ENCODE data around the gene SIGMAR1. TPM values are rescaled to one million over a fixed set of nuclear protein-coding genes. Genes with fewer than 3 reads are reported as not detected.
A peak's percentile ranks its signal among the peaks of the same experiment; 100 is the strongest.

Gene SIGMAR1
- total and polyA plus RNA-seq, 2 of the 8 experiments (the other 6 are each of a cell fraction or from before 2014, with no cell fraction given), result 84.2 to 134 TPM

DNA sequence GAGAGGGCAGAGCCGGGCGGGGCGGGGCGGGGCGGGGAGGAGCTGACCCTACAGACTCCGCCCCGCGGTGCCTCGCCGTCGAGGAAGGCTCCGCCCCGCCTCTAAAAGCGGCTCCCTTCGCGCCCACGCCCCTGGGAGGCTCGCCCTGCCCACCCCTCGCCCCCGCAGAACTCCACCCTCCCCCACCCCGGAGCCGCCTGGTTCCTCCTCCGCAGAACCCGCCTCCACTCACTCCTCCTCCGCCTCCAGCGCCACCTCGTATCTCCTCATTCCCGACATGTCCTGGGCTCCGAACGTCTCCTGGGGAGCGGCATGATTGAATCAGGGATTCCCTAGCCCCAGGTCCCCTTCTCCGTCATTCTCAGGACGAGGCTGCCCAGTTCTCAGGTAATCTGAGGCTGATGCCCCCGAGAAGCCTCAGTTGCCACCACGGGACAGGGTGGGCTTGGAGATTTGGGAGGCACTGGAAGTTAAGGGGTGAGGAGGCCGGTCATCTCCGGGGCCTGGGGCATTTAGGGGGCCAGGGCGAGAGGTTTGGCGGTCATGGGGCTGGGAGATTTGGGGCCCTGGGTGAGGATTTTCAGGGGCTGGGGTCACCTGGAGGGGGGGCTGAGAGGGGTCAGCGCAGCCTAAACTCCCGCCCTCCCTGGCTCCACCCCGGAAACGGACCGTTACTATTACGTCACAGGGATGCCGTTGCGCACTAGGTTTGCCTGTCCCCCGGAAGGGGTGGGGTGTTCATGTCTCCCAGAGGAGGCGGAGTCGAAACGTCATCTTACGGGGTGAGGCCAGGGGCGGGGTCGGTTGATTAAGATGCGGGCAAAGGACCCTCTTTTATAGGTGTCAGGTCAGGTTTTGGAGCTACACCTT is 28.0 kb upstream of the SIGMAR1 start (continued):
- TF ChIP-seq, protein P1, sequence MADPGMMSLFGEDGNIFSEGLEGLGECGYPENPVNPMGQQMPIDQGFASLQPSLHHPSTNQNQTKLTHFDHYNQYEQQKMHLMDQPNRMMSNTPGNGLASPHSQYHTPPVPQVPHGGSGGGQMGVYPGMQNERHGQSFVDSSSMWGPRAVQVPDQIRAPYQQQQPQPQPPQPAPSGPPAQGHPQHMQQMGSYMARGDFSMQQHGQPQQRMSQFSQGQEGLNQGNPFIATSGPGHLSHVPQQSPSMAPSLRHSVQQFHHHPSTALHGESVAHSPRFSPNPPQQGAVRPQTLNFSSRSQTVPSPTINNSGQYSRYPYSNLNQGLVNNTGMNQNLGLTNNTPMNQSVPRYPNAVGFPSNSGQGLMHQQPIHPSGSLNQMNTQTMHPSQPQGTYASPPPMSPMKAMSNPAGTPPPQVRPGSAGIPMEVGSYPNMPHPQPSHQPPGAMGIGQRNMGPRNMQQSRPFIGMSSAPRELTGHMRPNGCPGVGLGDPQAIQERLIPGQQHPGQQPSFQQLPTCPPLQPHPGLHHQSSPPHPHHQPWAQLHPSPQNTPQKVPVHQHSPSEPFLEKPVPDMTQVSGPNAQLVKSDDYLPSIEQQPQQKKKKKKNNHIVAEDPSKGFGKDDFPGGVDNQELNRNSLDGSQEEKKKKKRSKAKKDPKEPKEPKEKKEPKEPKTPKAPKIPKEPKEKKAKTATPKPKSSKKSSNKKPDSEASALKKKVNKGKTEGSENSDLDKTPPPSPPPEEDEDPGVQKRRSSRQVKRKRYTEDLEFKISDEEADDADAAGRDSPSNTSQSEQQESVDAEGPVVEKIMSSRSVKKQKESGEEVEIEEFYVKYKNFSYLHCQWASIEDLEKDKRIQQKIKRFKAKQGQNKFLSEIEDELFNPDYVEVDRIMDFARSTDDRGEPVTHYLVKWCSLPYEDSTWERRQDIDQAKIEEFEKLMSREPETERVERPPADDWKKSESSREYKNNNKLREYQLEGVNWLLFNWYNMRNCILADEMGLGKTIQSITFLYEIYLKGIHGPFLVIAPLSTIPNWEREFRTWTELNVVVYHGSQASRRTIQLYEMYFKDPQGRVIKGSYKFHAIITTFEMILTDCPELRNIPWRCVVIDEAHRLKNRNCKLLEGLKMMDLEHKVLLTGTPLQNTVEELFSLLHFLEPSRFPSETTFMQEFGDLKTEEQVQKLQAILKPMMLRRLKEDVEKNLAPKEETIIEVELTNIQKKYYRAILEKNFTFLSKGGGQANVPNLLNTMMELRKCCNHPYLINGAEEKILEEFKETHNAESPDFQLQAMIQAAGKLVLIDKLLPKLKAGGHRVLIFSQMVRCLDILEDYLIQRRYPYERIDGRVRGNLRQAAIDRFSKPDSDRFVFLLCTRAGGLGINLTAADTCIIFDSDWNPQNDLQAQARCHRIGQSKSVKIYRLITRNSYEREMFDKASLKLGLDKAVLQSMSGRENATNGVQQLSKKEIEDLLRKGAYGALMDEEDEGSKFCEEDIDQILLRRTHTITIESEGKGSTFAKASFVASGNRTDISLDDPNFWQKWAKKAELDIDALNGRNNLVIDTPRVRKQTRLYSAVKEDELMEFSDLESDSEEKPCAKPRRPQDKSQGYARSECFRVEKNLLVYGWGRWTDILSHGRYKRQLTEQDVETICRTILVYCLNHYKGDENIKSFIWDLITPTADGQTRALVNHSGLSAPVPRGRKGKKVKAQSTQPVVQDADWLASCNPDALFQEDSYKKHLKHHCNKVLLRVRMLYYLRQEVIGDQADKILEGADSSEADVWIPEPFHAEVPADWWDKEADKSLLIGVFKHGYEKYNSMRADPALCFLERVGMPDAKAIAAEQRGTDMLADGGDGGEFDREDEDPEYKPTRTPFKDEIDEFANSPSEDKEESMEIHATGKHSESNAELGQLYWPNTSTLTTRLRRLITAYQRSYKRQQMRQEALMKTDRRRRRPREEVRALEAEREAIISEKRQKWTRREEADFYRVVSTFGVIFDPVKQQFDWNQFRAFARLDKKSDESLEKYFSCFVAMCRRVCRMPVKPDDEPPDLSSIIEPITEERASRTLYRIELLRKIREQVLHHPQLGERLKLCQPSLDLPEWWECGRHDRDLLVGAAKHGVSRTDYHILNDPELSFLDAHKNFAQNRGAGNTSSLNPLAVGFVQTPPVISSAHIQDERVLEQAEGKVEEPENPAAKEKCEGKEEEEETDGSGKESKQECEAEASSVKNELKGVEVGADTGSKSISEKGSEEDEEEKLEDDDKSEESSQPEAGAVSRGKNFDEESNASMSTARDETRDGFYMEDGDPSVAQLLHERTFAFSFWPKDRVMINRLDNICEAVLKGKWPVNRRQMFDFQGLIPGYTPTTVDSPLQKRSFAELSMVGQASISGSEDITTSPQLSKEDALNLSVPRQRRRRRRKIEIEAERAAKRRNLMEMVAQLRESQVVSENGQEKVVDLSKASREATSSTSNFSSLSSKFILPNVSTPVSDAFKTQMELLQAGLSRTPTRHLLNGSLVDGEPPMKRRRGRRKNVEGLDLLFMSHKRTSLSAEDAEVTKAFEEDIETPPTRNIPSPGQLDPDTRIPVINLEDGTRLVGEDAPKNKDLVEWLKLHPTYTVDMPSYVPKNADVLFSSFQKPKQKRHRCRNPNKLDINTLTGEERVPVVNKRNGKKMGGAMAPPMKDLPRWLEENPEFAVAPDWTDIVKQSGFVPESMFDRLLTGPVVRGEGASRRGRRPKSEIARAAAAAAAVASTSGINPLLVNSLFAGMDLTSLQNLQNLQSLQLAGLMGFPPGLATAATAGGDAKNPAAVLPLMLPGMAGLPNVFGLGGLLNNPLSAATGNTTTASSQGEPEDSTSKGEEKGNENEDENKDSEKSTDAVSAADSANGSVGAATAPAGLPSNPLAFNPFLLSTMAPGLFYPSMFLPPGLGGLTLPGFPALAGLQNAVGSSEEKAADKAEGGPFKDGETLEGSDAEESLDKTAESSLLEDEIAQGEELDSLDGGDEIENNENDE (IDR thresholded peaks at IDR 0.05; ENCODE audit: insufficient replicate concordance, low read length), result no peak
- TF ChIP-seq PHF8 (conservative IDR thresholded peaks at IDR 0.05; ENCODE audit: low read depth, low read length) (peak; percentile 80), NRF1 (IDR thresholded peaks at IDR 0.05; ENCODE audit: low read depth, low read length) (no peak), GABPA (IDR thresholded peaks at IDR 0.05; ENCODE audit: borderline replicate concordance, insufficient read depth, low read length) (peak; percentile 83; the same call in 1 of the 2 replicates), SIX5 (IDR thresholded peaks at IDR 0.05; ENCODE audit: low read depth, low read length) (no peak), CREB1 (IDR thresholded peaks at IDR 0.05) (peak; percentile 98), POLR2A (IDR thresholded peaks at IDR 0.05; ENCODE audit: control extremely low read depth in 1 of 2, low read depth in 2 of 2, low read length in 2 of 2) (peak in 1 of 2 experiments; percentile 83; a peak in 2 of 3 replicates), TAF1 (IDR thresholded peaks at IDR 0.05; ENCODE audit: low read depth, low read length) (peak; percentile 82), POU5F1 (IDR thresholded peaks at IDR 0.05; ENCODE audit: low read depth, low read length) (no peak), RBBP5 (IDR thresholded peaks at IDR 0.05; ENCODE audit: borderline replicate concordance, low read depth, low read length) (peak; percentile 69; the same call in 1 of the 2 replicates), SP1 (IDR thresholded peaks at IDR 0.05; ENCODE audit: low read depth, low read length) (peak; percentile 89)
